NAMALWA (cell line): ENCODE results near the gene RAB11FIP4.

Experiments used
- DNase-seq: peaks from one replicate; pipeline ENCODE4 v3.0.0-alpha.2; 2015; ENCODE audit warnings: low spot score

The RAB11FIP4 gene

GRCh38 chr17:31487648-31488263 lies 96.3 kb downstream of the RAB11FIP4 start:
- peak; percentile 95 for DNase-seq

- peak; percentile 47 for DNase-seq
These were observed 96.9 kb downstream of the RAB11FIP4 start for GRCh38 chr17:31488264-31488981.

GRCh38 chr17:31488982-31489294 lies 97.5 kb downstream of the RAB11FIP4 start:
- peak; percentile 31 for DNase-seq

GRCh38 chr17:31489295-31490018 lies 98.0 kb downstream of the RAB11FIP4 start:
- DNase-seq: no peak

- no peak for DNase-seq
These were observed 98.7 kb downstream of the RAB11FIP4 start for GRCh38 chr17:31490019-31490650.

- DNase-seq: no peak
These were observed 99.3 kb downstream of the RAB11FIP4 start for GRCh38 chr17:31490671-31491375.

GRCh38 chr17:31491376-31492131 lies 100.1 kb downstream of the RAB11FIP4 start:
- peak; percentile 77 for DNase-seq

GRCh38 chr17:31492206-31492605 lies 100.7 kb downstream of the RAB11FIP4 start:
- DNase-seq: no peak

- DNase-seq: peak; percentile 74
These were observed 101.6 kb downstream of the RAB11FIP4 start for GRCh38 chr17:31492880-31493655.

- peak; percentile 45 for DNase-seq
These were observed 102.2 kb downstream of the RAB11FIP4 start for GRCh38 chr17:31493656-31494155.

- peak; percentile 92 for DNase-seq
These were observed 103.0 kb downstream of the RAB11FIP4 start for GRCh38 chr17:31494259-31495021.

- DNase-seq: peak; percentile 83
These were observed 103.8 kb downstream of the RAB11FIP4 start for GRCh38 chr17:31495022-31495885.

- no peak for DNase-seq
These were observed 104.6 kb downstream of the RAB11FIP4 start for GRCh38 chr17:31496097-31496496.

GRCh38 chr17:31496601-31497000 lies 105.1 kb downstream of the RAB11FIP4 start:
- DNase-seq: no peak

- DNase-seq: no peak
These were observed 106.0 kb downstream of the RAB11FIP4 start for GRCh38 chr17:31497431-31497830.

GRCh38 chr17:31497994-31498826 lies 106.7 kb downstream of the RAB11FIP4 start:
- DNase-seq: no peak

GRCh38 chr17:31499771-31500554 lies 108.5 kb downstream of the RAB11FIP4 start:
- DNase-seq: no peak
